GM18519 (cell line): ENCODE results near the gene TNRC6C.
"Not testable (repeated sequence)": the region's sequence is repeated elsewhere in the genome, so short reads cannot be mapped to it uniquely, and the experiment has no call there.

Experiments
- ATAC-seq: cut with Tn5 transposase; IDR thresholded peaks from one replicate; pipeline ENCODE4 v1.9.1; 2021; ENCODE audit warnings: mild to moderate bottlenecking, moderate library complexity; ENCODE audit not compliant: unreplicated experiment, low FRiP score

The TNRC6C gene

DNA sequence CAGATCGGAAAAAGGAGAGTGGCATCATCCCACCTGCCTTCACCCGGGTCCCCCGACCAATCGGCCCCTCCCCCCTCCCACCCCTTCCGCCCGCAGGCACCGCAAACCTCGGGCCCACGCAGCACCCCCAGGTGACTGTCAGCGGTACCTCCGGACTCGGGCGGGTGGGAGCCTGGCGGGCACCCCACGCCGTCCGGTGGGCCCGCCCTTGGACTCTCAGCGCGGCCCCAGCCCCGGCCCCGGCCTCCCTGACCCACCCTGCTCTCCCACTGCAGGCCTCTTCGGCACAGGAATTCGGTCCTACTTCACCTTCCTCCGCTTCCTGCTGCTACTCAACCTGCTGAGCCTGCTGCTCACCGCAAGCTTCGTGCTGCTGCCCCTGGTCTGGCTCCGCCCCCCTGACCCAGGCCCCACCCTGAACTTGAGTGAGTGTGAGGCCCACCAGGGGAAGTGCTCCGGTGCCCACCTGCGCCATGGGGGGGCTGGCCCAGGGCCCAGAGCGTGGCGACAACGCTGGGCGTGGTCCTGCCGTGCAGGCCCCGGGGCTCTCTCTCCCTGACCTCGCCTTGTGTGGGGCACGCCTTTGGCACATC, 173.7 kb downstream of the TNRC6C start:
- no peak for ATAC-seq

DNA sequence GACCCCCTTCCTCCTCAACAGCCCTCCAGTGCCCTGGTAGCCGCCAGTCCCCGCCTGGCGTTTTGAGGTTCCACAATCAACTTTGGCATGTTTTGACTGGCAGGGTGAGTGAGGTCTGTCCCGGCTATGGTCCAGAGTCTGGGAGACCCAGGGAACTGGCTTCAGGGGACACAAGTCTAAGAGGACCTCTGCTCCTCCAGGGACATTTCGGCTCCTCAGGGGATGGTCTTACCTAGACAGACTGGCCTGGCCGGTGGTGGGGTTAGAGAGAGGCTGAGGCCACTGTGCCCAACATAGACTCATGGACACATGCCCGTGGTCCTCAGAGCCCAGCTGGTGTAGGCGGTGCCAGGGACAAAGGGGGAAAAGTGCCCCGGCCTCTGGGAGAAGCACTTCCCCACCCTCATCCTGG, 174.3 kb downstream of the TNRC6C start:
- no peak for ATAC-seq

DNA sequence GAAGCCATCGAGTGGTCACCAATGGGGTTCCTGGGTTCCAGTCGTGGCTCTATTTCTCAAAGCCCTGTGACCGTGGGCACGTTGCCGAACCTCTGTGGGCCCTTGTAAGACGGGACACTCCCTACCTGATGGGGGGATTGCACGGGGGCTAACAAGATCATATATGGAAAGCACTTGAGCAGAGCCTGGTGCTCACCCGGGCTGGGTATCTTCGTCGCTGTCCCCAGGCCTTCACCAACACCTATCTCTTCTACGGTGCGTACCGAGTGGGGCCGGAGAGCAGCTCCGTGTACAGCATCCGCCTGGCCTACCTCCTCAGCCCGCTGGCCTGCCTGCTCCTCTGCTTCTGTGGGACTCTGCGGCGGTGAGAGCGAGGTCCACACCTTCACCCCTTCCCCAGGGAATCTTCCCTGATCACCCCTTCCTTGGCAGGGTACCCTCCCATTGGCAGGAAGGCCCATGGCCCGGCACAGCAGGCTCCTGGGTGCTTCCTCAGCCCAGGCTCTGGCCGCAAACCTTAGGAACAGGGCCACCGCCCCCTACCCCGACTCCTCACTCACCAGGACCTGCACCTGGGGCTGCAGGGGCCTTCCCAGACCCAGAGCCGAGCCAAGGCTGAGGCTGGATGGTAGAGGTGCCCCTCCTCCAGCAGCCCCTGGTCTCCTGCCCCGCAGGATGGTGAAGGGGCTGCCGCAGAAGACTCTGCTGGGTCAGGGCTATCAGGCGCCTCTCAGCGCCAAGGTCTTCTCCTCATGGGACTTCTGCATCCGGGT, 174.9 kb downstream of the TNRC6C start:
- ATAC-seq = no peak

DNA sequence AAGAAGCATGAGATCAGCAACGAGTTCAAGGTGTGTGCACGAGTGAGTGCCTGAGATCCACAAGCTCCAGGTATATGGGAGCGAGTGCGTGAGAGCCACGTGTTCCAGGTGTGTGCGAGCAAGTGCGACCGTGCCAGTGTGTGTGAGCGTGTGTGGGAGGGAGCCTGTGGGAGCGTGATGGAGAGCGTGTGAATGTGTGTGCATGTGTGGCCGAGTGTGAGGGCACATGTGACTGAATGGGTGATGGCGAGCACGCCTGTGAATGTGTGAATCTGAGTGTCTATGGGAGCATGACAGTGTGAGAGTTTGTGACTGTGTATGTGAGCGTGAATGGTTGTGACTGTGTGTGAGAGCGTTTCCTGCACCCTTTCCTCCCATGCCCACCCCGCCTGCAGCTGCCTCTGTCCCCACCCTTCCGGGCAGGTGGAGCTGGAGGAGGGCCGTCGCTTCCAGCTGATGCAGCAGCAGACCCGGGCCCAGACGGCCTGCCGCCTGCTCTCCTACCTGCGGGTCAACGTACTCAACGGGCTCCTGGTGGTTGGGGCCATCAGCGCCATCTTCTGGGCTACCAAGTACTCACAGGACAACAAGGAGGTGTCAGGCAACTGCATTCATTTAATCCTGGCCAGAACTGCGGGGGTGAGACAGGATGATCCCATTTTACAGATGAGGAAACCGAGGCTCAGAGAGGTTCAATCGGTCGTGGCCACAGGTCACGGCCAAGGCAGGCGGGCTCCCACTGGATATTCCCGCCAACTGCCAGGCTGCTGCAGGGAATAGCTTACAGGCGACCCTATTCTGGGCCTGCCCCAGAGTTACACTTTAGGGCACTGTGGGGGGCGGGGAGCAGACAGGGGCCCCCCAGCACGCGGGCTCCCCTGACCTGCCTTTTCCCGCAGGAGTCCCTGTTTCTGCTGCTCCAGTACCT, 175.7 kb downstream of the TNRC6C start:
- no peak for ATAC-seq

DNA sequence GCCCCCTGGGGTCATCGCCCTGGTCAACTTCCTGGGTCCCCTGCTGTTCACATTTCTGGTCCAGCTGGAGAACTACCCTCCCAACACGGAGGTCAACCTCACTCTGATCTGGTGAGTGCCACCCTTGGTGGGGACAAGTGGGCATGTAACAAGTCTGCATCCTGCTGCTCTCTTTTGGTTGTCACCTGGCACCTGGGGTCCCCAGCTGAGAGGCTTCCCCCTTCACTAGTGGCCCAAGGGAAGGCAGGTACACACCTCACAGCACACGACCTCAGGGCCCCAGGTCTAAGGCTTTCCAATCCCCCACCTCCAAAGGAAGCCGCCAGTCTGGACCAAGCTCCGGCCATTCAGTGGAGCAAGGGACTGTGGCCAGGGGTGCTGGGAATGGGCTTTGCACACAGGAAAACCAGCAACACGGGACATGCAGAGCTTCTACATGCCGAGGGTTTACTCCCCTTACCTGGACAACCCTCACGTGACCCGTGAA, 176.4 kb downstream of the TNRC6C start:
- no peak for ATAC-seq

DNA sequence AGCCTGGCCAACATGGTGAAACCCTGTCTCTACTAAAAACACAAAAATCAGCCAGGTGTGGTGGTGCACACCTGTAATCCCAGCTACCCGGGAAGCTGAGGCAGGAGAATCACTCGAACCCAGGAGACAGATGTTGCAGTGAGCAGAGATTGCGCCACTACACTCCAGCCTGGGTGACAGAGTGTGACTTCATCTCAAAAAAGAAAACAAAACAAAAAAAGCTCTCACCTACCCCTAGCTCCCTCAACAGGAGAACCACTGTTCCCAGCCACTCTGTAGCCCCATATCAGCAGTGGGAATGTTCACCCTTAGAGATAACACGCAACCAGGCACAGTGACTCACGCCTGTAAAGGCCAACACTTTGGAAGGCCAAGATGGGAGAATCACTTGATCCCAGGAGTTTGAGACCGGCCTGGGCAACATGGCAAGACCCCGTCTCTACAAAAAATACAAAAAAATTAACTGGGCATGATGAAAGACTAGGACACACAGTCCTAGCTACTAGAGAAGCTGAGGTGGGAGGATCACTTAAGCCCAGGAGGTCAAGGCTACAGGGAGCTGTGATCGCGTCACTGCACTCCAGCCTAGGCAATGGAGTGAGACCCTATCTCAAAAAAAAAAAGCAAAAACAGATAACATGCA, 177.5 kb downstream of the TNRC6C start:
- no peak for ATAC-seq

DNA sequence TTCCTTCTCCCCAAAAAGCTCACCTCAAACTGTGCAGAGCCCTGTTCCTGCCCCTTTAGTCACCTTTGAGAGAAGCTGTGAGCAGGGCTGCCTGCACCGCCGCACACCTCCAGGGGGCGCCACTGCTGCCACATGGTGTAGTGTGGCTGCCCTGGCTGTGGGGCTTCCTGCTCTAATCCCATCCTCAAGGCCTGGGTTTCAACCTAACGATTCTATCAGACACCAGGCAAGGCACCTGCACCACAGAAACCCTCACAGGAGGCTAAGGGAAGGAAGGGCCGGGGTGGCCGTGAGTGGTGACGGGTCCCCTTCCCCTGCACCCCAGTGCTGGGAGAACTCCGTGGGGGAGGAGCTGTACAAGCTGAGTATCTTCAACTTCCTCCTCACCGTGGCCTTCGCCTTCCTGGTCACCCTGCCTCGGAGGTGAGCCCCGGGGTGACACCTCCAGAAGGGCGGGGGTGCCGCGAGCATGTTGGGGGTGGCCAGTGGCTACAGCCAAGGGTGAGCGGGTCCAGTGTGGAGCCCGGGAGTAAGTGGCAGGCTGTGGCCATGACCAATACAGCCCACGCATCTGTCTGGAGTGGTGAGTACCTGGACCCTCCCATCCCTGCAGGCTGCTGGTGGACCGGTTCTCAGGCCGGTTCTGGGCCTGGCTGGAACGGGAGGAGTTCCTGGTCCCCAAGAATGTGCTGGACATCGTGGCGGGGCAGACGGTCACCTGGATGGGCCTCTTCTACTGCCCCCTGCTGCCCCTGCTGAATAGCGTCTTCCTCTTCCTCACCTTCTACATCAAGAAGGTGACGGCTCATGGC, 179.1 kb downstream of the TNRC6C start:
- no peak for ATAC-seq

DNA sequence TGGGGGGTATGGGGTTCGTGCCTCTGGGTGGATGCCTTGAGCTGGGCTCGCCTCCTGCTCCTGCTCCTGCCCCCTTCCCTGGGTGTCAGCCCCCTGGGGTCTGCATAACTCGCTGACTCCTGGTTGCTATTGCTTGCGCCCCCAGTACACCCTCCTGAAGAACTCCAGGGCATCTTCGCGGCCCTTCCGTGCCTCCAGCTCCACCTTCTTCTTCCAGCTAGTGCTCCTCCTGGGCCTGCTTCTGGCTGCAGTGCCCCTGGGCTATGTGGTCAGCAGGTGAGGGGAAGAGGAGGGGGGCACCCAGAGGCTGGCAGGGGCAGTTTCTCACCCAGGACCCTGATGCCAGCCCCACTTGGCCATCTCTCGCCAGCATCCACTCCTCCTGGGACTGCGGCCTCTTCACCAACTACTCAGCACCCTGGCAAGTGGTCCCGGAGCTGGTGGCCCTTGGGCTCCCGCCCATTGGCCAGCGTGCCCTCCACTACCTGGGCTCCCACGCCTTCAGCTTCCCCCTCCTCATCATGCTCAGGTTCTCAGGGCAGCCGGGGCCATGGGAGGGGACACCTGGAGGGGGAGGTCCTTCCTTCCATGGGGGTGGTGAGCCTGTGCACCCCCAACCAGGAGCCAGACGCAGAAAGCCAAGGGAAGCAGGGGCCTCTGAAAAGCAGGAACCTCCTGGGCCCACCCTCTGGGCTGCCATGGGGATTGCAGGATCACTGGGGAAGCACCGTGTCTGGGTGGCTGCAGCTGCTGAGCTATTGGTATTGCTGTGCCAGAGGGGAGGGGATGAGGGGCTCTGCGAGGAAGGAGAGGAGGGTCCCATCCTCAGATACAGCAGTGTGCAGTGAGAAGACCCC, 179.9 kb downstream of the TNRC6C start:
- ATAC-seq = no peak

DNA sequence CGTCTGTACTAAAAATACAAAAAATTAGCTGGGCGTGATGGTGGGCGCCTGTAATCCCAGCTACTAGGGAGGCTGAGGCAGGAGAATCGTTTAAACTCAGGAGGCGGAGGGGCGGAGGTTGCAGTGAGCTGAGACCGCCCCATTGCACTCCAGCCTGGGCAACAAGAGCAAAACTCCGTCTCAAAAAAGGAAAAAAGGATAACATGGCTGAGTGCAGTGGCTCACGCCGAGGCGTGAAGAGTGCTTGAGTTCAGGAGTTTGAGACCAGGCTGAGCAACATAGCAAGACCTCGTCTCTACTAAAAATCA, 181.3 kb downstream of the TNRC6C start:
- not testable (repeated sequence) for ATAC-seq

DNA sequence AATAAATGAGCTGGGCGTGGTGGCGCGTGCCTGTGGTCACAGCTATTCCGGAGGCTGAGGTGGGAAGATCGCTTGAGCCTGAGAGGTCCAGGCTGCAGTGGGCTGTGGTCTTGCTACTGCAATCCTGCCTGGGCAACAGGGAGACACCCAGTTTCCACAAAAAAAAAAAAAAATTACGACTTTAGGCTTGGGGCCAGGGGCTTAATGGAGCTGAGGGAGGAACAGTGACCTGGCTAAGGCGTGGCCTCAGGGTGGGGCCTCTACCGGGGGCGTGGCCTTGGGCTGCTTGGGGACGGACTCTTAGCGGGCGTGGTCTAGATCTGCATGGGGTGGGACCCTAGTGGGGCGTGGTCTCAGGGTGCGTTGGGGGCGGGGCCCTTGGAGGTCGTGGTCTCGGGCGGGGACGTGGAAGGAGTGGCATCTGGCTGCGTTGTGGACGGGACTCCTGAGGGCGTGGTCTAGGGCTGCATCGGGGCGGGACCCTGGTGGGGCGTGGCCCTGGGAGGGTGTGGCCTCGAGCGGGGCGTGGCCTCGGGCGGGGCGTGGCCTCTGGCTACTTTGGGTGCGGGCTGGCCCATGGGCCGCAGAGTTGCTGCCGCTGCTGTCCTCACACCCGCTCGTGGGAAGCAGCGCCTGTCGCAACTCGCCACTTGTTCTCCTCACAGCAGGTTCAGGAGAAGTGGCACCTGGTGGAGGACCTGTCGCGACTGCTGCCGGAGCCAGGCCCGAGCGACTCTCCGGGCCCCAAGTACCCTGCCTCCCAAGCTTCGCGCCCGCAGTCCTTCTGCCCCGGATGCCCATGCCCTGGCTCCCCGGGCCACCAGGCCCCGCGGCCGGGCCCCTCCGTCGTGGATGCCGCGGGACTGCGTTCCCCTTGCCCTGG, 181.9 kb downstream of the TNRC6C start:
- ATAC-seq = peak; percentile 46

DNA sequence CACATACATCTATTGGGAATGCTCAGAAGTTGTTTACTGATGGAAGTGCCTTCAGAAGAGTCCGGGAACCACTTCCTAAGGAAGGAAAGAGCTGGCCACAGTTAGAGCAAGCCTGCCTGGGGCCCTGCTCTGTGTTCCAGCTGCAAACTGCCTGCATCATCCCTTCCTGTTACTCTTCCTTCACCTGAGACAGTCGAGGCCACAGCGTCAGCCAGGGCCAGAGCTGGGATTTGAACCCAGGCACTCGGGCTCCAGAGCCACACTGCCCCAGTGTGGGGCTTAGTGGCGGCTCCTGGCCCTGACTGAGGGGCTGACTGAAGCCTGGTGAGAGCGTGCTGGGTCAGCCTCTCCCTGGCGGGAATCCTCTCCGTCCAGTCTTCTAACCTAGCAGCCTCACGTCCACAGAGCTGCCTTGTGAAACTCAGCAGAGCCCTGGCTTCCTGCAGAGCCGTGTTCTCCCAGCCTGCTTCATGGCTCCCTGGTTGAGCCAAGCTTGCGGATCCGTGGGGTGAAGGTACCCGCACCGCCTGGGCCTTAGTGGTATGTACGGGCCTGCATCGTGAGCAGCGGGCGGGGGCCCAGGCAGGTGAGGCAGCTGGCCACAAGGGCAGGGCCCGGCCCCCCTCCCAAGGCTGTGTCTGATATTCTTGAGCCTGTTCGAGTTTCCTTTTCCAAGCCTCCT, 183.1 kb downstream of the TNRC6C start:
- no peak for ATAC-seq

DNA sequence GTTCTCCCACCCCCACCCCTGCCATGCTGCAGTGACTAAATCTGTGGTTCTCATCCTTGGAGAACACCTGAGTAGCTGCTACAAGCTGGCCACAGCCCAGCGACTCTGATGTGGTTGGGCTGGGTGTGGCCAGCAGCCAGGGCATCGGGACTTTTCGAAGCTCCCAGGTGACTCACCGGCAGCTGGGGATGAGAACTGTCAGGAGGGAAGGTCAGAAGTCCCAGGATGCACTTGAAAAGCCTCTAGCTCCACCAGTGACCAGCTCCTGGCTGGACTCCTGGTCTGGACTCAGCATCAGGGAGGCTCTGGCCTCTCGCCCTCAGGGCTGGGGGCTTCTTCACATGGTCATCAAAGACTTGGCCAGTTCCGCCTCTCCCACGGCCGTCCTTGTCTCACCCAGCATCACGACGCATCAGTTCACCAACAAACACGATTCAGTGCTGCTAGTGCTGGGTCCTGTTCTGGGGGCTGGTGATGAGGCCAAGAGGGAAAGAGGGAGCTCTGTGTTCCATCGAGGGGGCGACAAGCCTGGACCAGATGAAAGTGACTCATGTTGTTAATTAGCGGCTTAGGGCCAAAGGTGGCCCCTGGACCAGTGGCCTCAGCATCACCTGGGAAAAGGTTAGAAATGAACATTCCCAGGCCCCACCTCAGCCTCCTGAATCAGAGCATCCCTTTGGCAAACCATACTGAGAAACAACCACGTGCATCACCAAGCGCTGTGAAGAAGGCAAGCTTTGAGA, 183.8 kb downstream of the TNRC6C start:
- no peak for ATAC-seq

DNA sequence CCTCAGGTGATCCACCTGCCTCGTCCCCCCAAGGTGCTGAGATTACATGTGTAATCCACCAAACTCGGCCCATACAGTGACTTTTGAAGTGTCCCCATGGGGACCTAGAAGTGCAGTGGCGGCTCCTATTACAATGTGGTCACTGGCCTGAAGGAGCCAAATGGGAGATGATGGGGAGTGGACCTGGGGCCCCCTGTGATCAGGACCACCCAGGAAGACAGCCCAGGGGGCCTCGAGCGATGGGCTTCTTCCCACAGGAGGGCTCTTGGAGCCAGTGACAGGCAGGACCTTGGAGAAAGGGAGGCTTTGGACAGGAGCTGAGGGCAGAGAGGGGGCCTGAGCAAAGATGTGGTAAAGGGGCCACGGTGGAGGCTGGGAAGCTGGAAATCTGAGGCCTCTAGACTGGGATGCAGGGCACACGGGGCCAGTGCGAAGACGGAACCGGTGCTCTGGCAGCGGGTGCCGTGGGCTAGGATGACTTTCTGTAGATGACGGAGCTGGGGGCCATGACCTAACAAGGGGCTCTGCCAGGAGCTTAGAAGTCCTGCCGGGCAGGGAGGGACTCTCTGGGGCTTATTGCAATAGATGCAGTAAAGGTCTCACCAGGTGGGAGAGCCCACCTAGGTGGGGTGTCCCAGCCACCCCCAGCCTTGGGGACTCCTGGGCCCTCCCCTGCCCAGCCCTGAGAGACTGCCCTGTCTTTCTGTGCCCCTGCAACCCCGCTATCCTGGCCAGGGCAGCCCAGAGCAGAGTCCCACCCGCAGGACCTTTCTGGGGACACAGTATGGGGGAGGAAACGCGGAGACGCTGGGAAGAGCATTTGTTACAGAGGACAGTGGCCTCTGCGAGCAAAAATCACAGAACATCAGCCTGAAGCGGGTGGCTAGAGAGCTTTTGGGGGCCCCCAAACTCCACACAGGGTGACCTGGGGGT, 185.0 kb downstream of the TNRC6C start:
- no peak for ATAC-seq

DNA sequence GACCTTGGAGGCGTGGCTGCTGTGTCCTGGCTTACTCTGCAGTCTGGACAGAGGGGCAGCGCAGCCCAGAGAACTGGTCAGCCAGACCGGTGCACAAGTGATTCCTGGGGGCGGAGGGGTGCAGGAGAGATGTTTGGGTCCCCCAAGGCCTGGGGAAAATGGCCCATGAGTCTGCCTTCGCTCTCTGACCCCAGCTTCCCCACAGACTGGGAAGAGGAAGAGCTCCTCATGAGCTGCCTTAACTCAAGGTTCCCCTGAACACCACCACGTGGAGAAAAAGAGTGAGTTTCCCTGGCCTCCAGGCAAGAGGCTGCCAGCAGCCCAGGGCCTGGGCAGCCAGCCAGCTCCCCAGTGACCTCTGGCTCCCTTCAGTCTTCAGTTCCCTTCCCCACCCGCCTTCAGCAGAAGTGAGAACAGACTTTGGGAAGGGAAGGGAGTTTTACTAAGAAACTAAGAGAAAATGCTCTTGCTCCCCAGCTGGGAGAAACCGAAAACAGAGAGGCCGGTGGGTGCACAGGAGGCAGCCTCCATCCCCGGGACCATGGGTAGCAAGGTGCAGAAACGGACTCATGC, 185.7 kb downstream of the TNRC6C start:
- ATAC-seq = no peak
